Tibial nerve (tissue), 4 donors: ENCODE measurements around the gene ASXL3. TPM values are rescaled to one million over a fixed set of nuclear protein-coding genes. Genes with fewer than 3 reads are reported as not detected.

Source experiments
- DNase-seq, 2 donors: peaks; one replicate each; pipeline ENCODE4 v3.0.0-alpha.2; 2019; ENCODE audit warnings: low spot score in 2 of 2
- H3K27ac ChIP-seq, 4 donors: fragments of 200-600 bp; sonication (generic) in 3 of 4; one replicate each; pipeline ENCODE4 v1.5.1; 2017 to 2019; ENCODE audit warnings: mild to moderate bottlenecking in 1 of 4
- H3K27me3 ChIP-seq, 2 donors: fragments of 200-600 bp; sonication (generic) in 1 of 2; one replicate each; pipeline versions ENCODE4 v1.5.1 to v1.6.0; 2017 to 2019
- H3K36me3 ChIP-seq, 3 donors: fragments of 200-600 bp; sonication (generic); one replicate each; pipeline ENCODE4 v1.5.1; 2018 to 2019
- H3K4me1 ChIP-seq, 4 donors: fragments of 200-600 bp; sonication (generic) in 3 of 4; one replicate each; pipeline ENCODE4 v1.5.1; 2017 to 2019
- H3K4me3 ChIP-seq, 4 donors: fragments of 200-600 bp; sonication (generic) in 3 of 4; one replicate each; pipeline ENCODE4 v1.5.1; 2017 to 2019; ENCODE audit warnings: mild to moderate bottlenecking in 1 of 4, moderate library complexity in 1 of 4
- H3K9me3 ChIP-seq, 4 donors: fragments of 200-600 bp; sonication (generic) in 3 of 4; one replicate each; pipeline ENCODE4 v1.5.1; 2017 to 2019
- EP300 ChIP-seq, 2 donors: sonication (generic); formaldehyde crosslinking; IDR thresholded peaks; one replicate each; pipeline ENCODE4 v1.6.1; 2017; ENCODE audit warnings: antibody characterized with exemption in 2 of 2, mild to moderate bottlenecking in 1 of 2
- POLR2A ChIP-seq, 2 donors: fragments of 450-650 bp; IDR thresholded peaks; one replicate each; pipeline ENCODE4 v1.6.1; 2017; ENCODE audit warnings: antibody characterized with exemption in 2 of 2, mild to moderate bottlenecking in 2 of 2, moderate library complexity in 2 of 2
- WGBS, 2 donors: methylation state at CpG; one replicate each; pipeline ENCODE4 v1.1.5; 2018; 5-methylcytosine and 5-hydroxymethylcytosine counted together
- total RNA-seq, 4 donors: library from RNA; depleted of rRNA; stranded (reverse); fragments of >200 nt; gene quantifications; one replicate each; pipeline ENCODE4 v1.1.0, GENCODE V29; 2016
- TF ChIP-seq, protein P1 (sequence below), 5 experiments: fragments of 200-600 bp in 3 of 5; fragments of 450-650 bp in 2 of 5; sonication (generic) in 3 of 5; IDR thresholded peaks; one replicate each; pipeline ENCODE4 v1.5.1; 2016 to 2019; ENCODE audit warnings: antibody characterized with exemption in 5 of 5, mild to moderate bottlenecking in 3 of 5, moderate library complexity in 2 of 5

ASXL3 gene
- total RNA-seq, 4 donors from 2014 or later = 3.7 to 7.2 (median 6.2) TPM

GRCh38 chr18:33576999-33577646 lies 896 bp upstream of the ASXL3 start:
- H3K4me3 ChIP-seq = peak overlapping the region; percentile 66 to 93 (median 86)
- H3K27ac ChIP-seq = peak overlapping the region; percentile 88 to 98 (median 96)

GRCh38 chr18:33578518-33579348 lies 714 bp downstream of the ASXL3 start:
- Histone ChIP-seq H3K4me1 (peaks cover 0 to 63% (median 0%) of the 10 kb centered on the region in 4 donors), H3K27me3 (no peaks in the 10 kb centered on the region), H3K9me3 (no peaks in the 10 kb centered on the region), H3K4me3 (peak overlapping the region; percentile 55 to 93 (median 73)), H3K27ac (peak overlapping the region; percentile 74 to 98 (median 90)), H3K36me3 (no peaks in the 10 kb centered on the region)
- WGBS, 2 donors = 0 to 1% methylated on average over 24 to 60 of the region's 80 CpGs
- DNase-seq = no peak
- TF ChIP-seq, protein P1, sequence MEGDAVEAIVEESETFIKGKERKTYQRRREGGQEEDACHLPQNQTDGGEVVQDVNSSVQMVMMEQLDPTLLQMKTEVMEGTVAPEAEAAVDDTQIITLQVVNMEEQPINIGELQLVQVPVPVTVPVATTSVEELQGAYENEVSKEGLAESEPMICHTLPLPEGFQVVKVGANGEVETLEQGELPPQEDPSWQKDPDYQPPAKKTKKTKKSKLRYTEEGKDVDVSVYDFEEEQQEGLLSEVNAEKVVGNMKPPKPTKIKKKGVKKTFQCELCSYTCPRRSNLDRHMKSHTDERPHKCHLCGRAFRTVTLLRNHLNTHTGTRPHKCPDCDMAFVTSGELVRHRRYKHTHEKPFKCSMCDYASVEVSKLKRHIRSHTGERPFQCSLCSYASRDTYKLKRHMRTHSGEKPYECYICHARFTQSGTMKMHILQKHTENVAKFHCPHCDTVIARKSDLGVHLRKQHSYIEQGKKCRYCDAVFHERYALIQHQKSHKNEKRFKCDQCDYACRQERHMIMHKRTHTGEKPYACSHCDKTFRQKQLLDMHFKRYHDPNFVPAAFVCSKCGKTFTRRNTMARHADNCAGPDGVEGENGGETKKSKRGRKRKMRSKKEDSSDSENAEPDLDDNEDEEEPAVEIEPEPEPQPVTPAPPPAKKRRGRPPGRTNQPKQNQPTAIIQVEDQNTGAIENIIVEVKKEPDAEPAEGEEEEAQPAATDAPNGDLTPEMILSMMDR (IDR thresholded peaks at IDR 0.05) = no peak
- TF ChIP-seq POLR2A (IDR thresholded peaks at IDR 0.05) = no peak
- TF ChIP-seq EP300 (IDR thresholded peaks at IDR 0.05) = no peak

More at GRCh38 chr18:33576999-33577646, 896 bp upstream of the ASXL3 start:
- Histone ChIP-seq H3K9me3 (no peaks in the 10 kb centered on the region), H3K4me1 (peaks cover 0 to 47% (median 0%) of the 10 kb centered on the region in 4 donors), H3K27me3 (no peaks in the 10 kb centered on the region), H3K36me3 (no peaks in the 10 kb centered on the region)
- no peak for DNase-seq
- TF ChIP-seq, protein P1 (IDR thresholded peaks at IDR 0.05) = no peak
- TF ChIP-seq EP300 (IDR thresholded peaks at IDR 0.05) (no peak), POLR2A (IDR thresholded peaks at IDR 0.05) (no peak)
- 7 to 8% methylated on average over 5 of the region's 5 CpGs for WGBS, 2 donors

- no peaks in the 10 kb centered on the region for H3K36me3 ChIP-seq
- no peak for DNase-seq
- H3K27me3 ChIP-seq = no peaks in the 10 kb centered on the region
- WGBS, 2 donors = 22% methylated on average over 16 of the region's 16 CpGs
- H3K27ac ChIP-seq = peak overlapping the region; percentile 74 to 98 (median 90)
- peaks cover 0 to 70% (median 0%) of the 10 kb centered on the region in 4 donors for H3K4me1 ChIP-seq
- H3K4me3 ChIP-seq = peak overlapping the region; percentile 55 to 93 (median 73)
- no peaks in the 10 kb centered on the region for H3K9me3 ChIP-seq
- TF ChIP-seq EP300 (IDR thresholded peaks at IDR 0.05) = no peak
- TF ChIP-seq, protein P1 (IDR thresholded peaks at IDR 0.05) = no peak
- no peak for TF ChIP-seq POLR2A (IDR thresholded peaks at IDR 0.05)
Measured at GRCh38 chr18:33579349-33580215, 1.6 kb downstream of the ASXL3 start.

DNA sequence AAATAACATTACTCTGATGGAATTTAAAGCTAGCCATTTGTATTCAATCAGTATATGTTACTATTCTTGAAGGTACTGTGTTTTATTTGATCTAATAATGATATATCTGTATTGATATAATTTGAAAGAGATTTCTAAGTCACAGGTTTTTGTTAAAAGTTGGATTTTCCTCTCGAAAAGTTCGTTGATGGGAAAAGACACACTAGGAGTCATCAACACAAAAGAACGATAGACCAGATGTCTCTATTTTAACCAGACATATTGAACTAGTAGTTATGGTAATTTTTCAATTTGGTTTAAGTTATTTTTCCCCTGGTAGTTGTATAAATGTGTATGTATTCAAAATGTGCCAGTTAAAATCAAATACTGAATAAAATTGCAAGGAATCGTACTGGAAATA lies 2.5 kb downstream of the ASXL3 start:
- Histone ChIP-seq H3K4me3 (no peak overlapping the region), H3K4me1 (peaks cover 0 to 70% (median 0%) of the 10 kb centered on the region in 4 donors), H3K27ac (peak overlapping the region in 2 of 4 donors; percentile 92 to 98), H3K27me3 (no peaks in the 10 kb centered on the region), H3K9me3 (no peaks in the 10 kb centered on the region), H3K36me3 (no peaks in the 10 kb centered on the region)
- WGBS, 2 donors = 82 to 83% methylated on average over 4 of the region's 4 CpGs
- DNase-seq = no peak
- TF ChIP-seq, protein P1 (IDR thresholded peaks at IDR 0.05) = no peak
- TF ChIP-seq POLR2A (IDR thresholded peaks at IDR 0.05) (no peak), EP300 (IDR thresholded peaks at IDR 0.05) (no peak)
